ENCODE data around the gene FBXO45. TPM values are rescaled to one million over a fixed set of nuclear protein-coding genes. Genes with fewer than 3 reads are reported as not detected.

The FBXO45 gene
- total and polyA plus RNA-seq, 9 of the 15 experiments (the other 6 are each of a cell fraction or from before 2014, with no cell fraction given): 15.2 to 52.8 (median 37.0) TPM

DNA sequence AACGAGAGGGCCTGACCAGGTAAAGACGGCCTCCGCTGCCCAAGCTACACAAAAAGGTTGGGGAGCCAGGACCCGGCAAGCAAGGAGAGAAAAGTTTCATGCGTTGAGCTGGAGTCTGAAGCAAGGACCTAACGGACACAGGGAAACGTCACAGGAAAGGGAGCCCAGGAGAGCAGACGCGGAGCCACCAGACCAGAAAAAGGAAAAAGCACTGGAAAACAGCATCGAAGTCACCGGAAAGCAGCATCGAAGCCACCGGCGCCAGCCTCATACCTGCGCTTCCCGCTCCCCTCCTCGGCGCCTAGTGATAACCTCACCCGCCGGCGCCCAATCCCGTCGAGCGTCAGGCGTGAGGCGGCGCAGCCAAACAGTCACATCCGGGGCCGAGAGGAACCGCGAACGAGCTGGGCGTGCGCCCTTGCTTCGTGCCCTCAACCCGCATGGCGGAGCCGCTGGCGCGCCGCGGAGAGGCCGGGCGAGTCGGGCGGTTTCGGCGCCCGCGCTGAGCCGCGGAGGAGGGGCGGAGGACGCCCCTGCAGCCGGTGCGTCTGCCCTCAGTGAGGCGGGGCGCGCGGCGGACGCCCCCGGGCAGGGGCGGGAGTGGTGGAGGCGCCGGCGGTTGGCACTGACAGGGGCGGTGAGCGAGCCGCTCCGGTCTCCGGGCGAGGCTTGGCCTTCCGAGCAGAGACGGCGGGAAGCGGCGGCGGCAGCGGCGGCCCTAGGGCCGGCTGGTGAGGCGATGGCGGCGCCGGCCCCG is at the start of gene FBXO45, which contains the start of gene WDR53 (continued):
- TF ChIP-seq NFXL1 (CRISPR knock-in tag; IDR thresholded peaks at IDR 0.05) (no peak), FOXA1 (IDR thresholded peaks at IDR 0.05; ENCODE audit: borderline replicate concordance) (no peak), PURB (CRISPR knock-in tag; IDR thresholded peaks at IDR 0.05; ENCODE audit: low read depth) (no peak), ZFP36 (IDR thresholded peaks at IDR 0.05; ENCODE audit: low read depth, low read length, partially characterized antibody) (no peak), SRSF1 (IDR thresholded peaks at IDR 0.05; ENCODE audit: low read depth, low read length) (no peak), SRF (CRISPR knock-in tag; IDR thresholded peaks at IDR 0.05) (0 out of 4 replicates have a peak, but pooled peaks of 1 of the 2 experiments have one; percentile 27), GTF2A2 (tag; IDR thresholded peaks at IDR 0.05) (no peak), TEAD4 (IDR thresholded peaks at IDR 0.05; ENCODE audit: low read length) (no peak; the same call in 1 of the 2 replicates), TEAD4 (CRISPR knock-in tag; IDR thresholded peaks at IDR 0.05; ENCODE audit: borderline replicate concordance) (no peak), U2AF1 (optimal IDR thresholded peaks at IDR 0.05; ENCODE audit: low read depth, low read length) (no peak), BCL6 (CRISPR knock-in tag; IDR thresholded peaks at IDR 0.05) (no peak), ZNF263 (CRISPR knock-in tag; IDR thresholded peaks at IDR 0.05; ENCODE audit: borderline replicate concordance) (0 out of 2 replicates have a peak, but pooled peaks have one; percentile 41), POLR2AphosphoS2 (IDR thresholded peaks at IDR 0.05; ENCODE audit: low read length) (no peak), ZNF12 (CRISPR knock-in tag; IDR thresholded peaks at IDR 0.05) (peak; percentile 83)
- TF ChIP-seq, protein P1, sequence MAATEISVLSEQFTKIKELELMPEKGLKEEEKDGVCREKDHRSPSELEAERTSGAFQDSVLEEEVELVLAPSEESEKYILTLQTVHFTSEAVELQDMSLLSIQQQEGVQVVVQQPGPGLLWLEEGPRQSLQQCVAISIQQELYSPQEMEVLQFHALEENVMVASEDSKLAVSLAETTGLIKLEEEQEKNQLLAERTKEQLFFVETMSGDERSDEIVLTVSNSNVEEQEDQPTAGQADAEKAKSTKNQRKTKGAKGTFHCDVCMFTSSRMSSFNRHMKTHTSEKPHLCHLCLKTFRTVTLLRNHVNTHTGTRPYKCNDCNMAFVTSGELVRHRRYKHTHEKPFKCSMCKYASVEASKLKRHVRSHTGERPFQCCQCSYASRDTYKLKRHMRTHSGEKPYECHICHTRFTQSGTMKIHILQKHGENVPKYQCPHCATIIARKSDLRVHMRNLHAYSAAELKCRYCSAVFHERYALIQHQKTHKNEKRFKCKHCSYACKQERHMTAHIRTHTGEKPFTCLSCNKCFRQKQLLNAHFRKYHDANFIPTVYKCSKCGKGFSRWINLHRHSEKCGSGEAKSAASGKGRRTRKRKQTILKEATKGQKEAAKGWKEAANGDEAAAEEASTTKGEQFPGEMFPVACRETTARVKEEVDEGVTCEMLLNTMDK (IDR thresholded peaks at IDR 0.05; ENCODE audit: borderline replicate concordance, insufficient read depth, low read depth, low read length, poor library complexity, severe bottlenecking): no peak
- TF ChIP-seq, protein P2, sequence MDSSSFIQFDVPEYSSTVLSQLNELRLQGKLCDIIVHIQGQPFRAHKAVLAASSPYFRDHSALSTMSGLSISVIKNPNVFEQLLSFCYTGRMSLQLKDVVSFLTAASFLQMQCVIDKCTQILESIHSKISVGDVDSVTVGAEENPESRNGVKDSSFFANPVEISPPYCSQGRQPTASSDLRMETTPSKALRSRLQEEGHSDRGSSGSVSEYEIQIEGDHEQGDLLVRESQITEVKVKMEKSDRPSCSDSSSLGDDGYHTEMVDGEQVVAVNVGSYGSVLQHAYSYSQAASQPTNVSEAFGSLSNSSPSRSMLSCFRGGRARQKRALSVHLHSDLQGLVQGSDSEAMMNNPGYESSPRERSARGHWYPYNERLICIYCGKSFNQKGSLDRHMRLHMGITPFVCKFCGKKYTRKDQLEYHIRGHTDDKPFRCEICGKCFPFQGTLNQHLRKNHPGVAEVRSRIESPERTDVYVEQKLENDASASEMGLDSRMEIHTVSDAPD (CRISPR knock-in tag; IDR thresholded peaks at IDR 0.05): no peak
- TF ChIP-seq, protein P3, sequence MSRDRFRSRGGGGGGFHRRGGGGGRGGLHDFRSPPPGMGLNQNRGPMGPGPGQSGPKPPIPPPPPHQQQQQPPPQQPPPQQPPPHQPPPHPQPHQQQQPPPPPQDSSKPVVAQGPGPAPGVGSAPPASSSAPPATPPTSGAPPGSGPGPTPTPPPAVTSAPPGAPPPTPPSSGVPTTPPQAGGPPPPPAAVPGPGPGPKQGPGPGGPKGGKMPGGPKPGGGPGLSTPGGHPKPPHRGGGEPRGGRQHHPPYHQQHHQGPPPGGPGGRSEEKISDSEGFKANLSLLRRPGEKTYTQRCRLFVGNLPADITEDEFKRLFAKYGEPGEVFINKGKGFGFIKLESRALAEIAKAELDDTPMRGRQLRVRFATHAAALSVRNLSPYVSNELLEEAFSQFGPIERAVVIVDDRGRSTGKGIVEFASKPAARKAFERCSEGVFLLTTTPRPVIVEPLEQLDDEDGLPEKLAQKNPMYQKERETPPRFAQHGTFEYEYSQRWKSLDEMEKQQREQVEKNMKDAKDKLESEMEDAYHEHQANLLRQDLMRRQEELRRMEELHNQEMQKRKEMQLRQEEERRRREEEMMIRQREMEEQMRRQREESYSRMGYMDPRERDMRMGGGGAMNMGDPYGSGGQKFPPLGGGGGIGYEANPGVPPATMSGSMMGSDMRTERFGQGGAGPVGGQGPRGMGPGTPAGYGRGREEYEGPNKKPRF (IDR thresholded peaks at IDR 0.05; ENCODE audit: low read depth, low read length): no peak
- TF ChIP-seq, protein P4, sequence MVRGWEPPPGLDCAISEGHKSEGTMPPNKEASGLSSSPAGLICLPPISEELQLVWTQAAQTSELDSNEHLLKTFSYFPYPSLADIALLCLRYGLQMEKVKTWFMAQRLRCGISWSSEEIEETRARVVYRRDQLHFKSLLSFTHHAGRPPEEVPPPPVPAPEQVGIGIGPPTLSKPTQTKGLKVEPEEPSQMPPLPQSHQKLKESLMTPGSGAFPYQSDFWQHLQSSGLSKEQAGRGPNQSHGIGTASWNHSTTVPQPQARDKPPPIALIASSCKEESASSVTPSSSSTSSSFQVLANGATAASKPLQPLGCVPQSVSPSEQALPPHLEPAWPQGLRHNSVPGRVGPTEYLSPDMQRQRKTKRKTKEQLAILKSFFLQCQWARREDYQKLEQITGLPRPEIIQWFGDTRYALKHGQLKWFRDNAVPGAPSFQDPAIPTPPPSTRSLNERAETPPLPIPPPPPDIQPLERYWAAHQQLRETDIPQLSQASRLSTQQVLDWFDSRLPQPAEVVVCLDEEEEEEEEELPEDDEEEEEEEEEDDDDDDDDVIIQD (CRISPR knock-in tag; IDR thresholded peaks at IDR 0.05): no peak
- TF ChIP-seq, protein P5, sequence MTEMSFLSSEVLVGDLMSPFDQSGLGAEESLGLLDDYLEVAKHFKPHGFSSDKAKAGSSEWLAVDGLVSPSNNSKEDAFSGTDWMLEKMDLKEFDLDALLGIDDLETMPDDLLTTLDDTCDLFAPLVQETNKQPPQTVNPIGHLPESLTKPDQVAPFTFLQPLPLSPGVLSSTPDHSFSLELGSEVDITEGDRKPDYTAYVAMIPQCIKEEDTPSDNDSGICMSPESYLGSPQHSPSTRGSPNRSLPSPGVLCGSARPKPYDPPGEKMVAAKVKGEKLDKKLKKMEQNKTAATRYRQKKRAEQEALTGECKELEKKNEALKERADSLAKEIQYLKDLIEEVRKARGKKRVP (CRISPR knock-in tag; IDR thresholded peaks at IDR 0.05): no peak
